Measurements from ENCODE around the gene VPS13D.
A peak's percentile ranks its signal among the peaks of the same experiment; 100 is the strongest.
"Not testable (repeated sequence)": the region's sequence is repeated elsewhere in the genome, so short reads cannot be mapped to it uniquely, and the experiment has no call there.

Gene VPS13D

DNA sequence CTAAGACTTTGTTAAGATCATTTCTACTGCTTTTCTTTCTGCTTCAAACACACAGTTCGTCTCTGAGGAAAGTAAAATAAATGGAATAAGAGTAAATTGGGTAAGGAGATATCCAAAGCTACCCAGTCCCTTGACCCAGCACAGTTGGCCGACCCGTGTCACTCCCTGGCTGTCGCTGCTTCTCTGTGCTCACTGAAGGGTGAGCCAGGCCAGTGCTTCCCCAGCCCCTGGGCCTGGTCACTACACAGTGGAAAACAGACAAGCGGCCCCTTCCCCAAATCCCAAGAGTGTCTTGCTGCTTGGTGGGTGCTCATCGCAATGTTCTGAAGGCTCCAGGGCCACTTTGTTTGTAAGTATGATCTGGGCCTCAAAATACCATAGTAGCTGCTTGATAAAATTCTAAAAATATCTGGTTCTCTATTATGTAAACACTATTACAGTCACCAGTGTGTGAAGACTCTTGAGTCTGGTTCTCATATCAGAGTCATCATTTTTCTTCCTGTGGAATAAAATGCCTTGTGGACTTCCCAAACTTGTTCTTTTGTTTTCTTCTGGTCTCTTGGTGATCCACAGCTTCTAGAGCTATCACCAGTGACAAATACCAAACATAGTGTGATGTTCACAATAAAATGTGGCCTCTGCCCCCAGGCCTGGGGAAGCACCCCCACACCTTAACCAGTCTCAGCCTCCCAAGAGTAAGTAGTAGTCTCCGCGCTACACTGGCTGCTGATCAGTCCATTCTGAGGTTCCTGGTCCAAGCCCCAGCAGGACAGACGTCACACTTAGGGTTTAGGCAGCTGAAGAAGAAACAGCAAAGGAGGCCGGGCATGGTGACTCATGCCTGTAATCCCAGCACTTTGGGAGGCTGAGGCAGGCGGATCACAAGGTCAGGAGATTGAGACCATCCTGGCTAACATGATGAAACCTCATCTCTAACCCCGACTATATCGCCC is 282.0 kb downstream of the VPS13D start:
- peak overlapping the region; percentile 44 for H3K4me3 Mint-ChIP-seq
- peaks cover 4% of the 10 kb centered on the region for H3K9me3 Mint-ChIP-seq
- peak overlapping the region; percentile 92 for H3K27ac Mint-ChIP-seq
- peaks cover 10% of the 10 kb centered on the region for H3K36me3 Mint-ChIP-seq
- peaks cover 69% of the 10 kb centered on the region for H3K4me1 Mint-ChIP-seq
- H3K27me3 Mint-ChIP-seq = no peaks in the 10 kb centered on the region

- peaks cover 72% of the 10 kb centered on the region for H3K4me1 Mint-ChIP-seq
- peaks cover 8% of the 10 kb centered on the region for H3K36me3 Mint-ChIP-seq
- H3K4me3 Mint-ChIP-seq = no peak overlapping the region
- peak overlapping the region; percentile 73 for H3K27ac Mint-ChIP-seq
- peaks cover 4% of the 10 kb centered on the region for H3K9me3 Mint-ChIP-seq
- H3K27me3 Mint-ChIP-seq = no peaks in the 10 kb centered on the region
Observed at GRCh38 chr1:12513181-12513580, 283.4 kb downstream of the VPS13D start.

DNA sequence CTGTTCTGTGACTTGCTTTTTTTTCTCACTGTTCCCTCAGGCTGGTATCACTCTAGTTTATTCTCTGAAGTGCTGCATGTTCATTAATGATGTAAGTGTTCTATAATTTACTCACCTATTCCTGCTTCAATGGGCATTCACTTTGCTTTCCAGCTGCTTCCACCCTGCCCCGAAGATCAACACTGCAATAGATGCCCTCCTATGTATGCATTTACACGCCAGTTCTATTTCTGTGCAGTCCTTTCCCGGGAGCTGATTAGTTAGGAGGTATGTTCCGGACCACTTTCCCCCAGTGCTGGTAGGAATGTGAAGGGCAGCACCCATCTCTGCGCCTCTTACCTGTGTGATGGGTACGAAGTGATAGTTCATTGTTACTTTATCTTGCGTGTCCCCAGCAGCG is 284.8 kb downstream of the VPS13D start:
- Mint-ChIP-seq H3K4me3 (no peak overlapping the region), H3K27me3 (no peaks in the 10 kb centered on the region), H3K27ac (peak overlapping the region; percentile 66), H3K36me3 (peaks cover 10% of the 10 kb centered on the region), H3K4me1 (peaks cover 76% of the 10 kb centered on the region), H3K9me3 (peaks cover 4% of the 10 kb centered on the region)

GRCh38 chr1:12515234-12515633 is 285.4 kb downstream of the VPS13D start:
- H3K36me3 Mint-ChIP-seq = peaks cover 11% of the 10 kb centered on the region
- H3K9me3 Mint-ChIP-seq = peaks cover 4% of the 10 kb centered on the region
- H3K4me1 Mint-ChIP-seq = peaks cover 74% of the 10 kb centered on the region
- H3K27me3 Mint-ChIP-seq = no peaks in the 10 kb centered on the region
- H3K27ac Mint-ChIP-seq = peak overlapping the region; percentile 46
- no peak overlapping the region for H3K4me3 Mint-ChIP-seq

- no peaks in the 10 kb centered on the region for H3K27me3 Mint-ChIP-seq
- H3K27ac Mint-ChIP-seq = peak overlapping the region; percentile 86
- H3K9me3 Mint-ChIP-seq = peaks cover 4% of the 10 kb centered on the region
- H3K4me1 Mint-ChIP-seq = peaks cover 64% of the 10 kb centered on the region
- peaks cover 13% of the 10 kb centered on the region for H3K36me3 Mint-ChIP-seq
- H3K4me3 Mint-ChIP-seq = peak overlapping the region; percentile 69
Observed at GRCh38 chr1:12516741-12517140, 286.9 kb downstream of the VPS13D start.

DNA sequence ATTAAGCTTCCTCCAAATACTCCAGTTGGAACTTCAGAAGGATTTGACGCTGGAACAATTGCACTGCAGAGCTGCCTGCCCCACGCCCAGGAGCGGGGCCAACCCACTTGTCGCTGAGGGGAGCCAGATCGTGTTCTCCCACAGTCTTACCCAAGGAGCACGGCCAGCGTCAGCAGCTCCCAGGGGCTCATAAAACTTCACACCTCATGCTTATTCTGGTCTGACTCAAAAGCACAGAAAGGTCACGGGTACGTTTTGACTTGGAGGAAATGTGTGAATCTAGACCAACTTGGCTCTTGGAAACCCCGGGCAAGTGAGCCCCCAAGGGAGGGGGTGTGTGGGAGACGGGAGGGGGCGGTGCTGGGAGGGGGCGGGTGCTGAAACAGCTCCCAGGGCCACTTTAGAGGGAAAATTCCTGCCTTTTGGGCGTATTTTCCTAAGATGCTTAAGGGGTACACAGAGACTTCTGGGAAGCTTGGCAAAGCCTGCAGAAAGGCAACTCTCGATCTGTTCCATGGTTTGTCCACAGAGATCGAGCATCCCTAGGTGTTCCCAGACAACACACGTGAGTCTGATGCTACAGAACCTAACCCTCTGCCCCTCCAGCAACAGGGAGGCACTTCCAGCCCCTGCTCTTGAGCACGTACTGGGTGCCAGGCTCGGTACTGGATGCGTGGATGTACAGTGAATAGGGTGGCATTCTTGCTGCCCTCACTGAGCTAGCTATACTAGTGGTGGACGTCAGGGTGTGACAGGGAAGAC is 289.3 kb downstream of the VPS13D start:
- H3K36me3 Mint-ChIP-seq = peaks cover 8% of the 10 kb centered on the region
- H3K27me3 Mint-ChIP-seq = no peaks in the 10 kb centered on the region
- H3K4me1 Mint-ChIP-seq = peaks cover 42% of the 10 kb centered on the region
- no peak overlapping the region for H3K4me3 Mint-ChIP-seq
- peak overlapping the region; percentile 41 for H3K27ac Mint-ChIP-seq
- H3K9me3 Mint-ChIP-seq = no peaks in the 10 kb centered on the region

- no peak overlapping the region for H3K4me3 Mint-ChIP-seq
- no peak overlapping the region for H3K27ac Mint-ChIP-seq
- no peaks in the 10 kb centered on the region for H3K27me3 Mint-ChIP-seq
- no peaks in the 10 kb centered on the region for H3K9me3 Mint-ChIP-seq
- peaks cover 9% of the 10 kb centered on the region for H3K36me3 Mint-ChIP-seq
- H3K4me1 Mint-ChIP-seq = peaks cover 36% of the 10 kb centered on the region
Observed at GRCh38 chr1:12519693-12520364, 290.0 kb downstream of the VPS13D start.

DNA sequence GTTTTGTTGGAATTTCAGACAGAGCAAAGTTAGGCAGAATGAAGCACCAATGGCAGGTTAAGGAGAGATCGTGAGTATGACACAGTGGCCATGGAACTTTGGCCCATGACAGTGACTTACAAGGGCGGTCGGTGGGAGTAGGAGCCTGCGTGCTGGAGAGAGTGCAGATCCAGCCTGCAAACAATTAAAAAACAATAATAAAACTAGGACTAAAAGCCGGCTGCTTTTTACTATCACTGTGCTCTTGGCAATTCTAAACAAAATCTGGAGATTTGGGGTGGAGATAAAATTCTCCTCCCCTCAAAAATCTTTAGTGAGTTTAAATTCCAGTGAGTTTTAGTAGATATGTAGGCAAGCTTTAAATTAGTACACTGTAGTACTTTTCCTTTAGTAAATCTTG is 291.3 kb downstream of the VPS13D start:
- Mint-ChIP-seq H3K36me3 (peaks cover 9% of the 10 kb centered on the region), H3K27me3 (no peaks in the 10 kb centered on the region), H3K27ac (no peak overlapping the region), H3K4me1 (peaks cover 36% of the 10 kb centered on the region), H3K4me3 (no peak overlapping the region), H3K9me3 (no peaks in the 10 kb centered on the region)

DNA sequence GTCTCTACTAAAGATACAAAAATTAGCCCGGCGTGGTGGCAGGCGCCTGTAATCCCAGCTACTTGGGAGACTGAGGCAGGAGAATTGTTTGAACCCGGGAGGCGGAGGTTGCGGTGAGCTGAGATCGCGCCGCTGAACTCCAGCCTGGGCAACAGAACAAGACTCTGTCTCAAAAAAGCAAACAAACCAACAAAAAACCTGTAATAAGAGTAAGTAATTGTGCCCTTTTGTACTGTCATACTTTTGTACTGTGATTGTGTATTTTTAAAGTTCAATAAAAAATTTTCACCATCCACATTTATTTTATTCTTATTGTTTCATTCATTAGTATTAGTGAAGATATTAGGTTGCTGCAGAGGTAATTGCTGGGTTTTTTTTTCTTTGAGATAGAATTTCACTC is 292.9 kb downstream of the VPS13D start:
- not testable (repeated sequence) for H3K27me3 Mint-ChIP-seq, H3K4me3 Mint-ChIP-seq, H3K36me3 Mint-ChIP-seq, H3K9me3 Mint-ChIP-seq, H3K27ac Mint-ChIP-seq
- H3K4me1 Mint-ChIP-seq = peaks cover 27% of the 10 kb centered on the region

DNA sequence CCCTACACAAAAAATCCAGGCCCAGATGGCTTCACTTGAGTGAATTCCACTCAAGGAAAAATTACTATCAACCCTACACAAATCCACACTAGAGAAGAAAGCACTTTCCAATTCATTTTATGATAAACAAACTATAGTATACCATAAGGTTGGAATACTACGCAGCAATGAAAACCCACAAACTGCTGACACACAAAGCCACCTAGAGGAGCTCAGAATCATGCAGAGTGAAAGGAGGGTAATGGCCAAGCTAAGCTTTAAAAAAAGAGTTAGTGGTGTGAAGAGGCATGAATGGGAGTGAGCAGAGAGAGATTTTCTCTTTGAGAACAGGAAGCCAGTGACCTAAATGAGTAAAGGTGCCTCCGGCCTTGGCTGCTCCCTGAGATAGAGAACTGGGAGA is 294.4 kb downstream of the VPS13D start:
- Mint-ChIP-seq H3K27ac (peak overlapping the region; percentile 51), H3K36me3 (peaks cover 5% of the 10 kb centered on the region), H3K4me3 (no peak overlapping the region), H3K27me3 (no peaks in the 10 kb centered on the region), H3K4me1 (peaks cover 20% of the 10 kb centered on the region), H3K9me3 (no peaks in the 10 kb centered on the region)

GRCh38 chr1:12525311-12526181 is 295.7 kb downstream of the VPS13D start:
- H3K27me3 Mint-ChIP-seq = no peaks in the 10 kb centered on the region
- no peaks in the 10 kb centered on the region for H3K9me3 Mint-ChIP-seq
- H3K4me1 Mint-ChIP-seq = peaks cover 22% of the 10 kb centered on the region
- no peak overlapping the region for H3K27ac Mint-ChIP-seq
- H3K4me3 Mint-ChIP-seq = no peak overlapping the region
- H3K36me3 Mint-ChIP-seq = peaks cover 1% of the 10 kb centered on the region

- H3K27ac Mint-ChIP-seq = no peak overlapping the region
- H3K4me1 Mint-ChIP-seq = peaks cover 29% of the 10 kb centered on the region
- H3K36me3 Mint-ChIP-seq = peaks cover 3% of the 10 kb centered on the region
- no peaks in the 10 kb centered on the region for H3K27me3 Mint-ChIP-seq
- H3K4me3 Mint-ChIP-seq = no peak overlapping the region
- H3K9me3 Mint-ChIP-seq = no peaks in the 10 kb centered on the region
Observed at GRCh38 chr1:12527564-12527963, 297.7 kb downstream of the VPS13D start.

DNA sequence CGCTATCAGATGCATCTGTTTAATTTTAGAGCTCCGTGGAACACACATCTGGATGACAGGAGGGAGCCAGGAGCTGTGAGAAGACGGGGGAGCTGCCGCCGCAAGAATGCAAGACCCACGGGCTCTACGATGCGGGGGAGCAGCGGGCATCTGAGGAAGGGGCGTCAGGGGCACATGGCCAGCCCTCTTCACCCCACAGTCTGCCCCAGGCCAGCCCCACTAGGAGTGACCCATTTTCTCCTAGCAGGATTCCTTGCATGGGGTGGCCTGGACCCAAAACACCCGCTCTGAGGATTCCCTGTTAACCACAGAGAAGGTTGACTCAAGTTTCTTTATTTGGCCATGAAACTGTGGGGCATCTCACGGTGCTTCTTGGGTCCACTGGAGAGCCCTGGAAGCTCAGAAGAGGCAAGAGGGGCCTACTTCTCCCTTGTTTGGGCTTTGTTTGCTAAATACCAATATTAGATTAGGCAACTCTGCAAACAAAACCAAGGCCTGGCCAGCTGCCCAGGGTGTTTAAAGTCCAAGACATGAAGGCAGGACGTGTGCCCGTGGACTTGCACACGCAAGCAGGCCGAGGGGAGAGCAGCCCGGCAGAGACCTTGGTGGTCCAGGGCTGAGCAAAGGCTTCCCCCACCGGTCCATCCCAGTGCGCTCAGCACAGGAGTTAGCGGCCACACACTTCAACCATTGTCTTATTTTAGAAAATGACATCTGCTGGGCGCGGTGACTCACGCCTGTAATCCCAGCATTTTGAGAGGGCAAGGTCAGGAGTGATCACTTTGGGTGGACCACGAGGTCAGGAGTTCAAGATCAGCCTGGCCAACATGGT is 298.4 kb downstream of the VPS13D start:
- no peak overlapping the region for H3K27ac Mint-ChIP-seq
- H3K4me3 Mint-ChIP-seq = no peak overlapping the region
- no peaks in the 10 kb centered on the region for H3K27me3 Mint-ChIP-seq
- no peaks in the 10 kb centered on the region for H3K9me3 Mint-ChIP-seq
- H3K36me3 Mint-ChIP-seq = peaks cover 3% of the 10 kb centered on the region
- H3K4me1 Mint-ChIP-seq = peaks cover 29% of the 10 kb centered on the region

- peaks cover 2% of the 10 kb centered on the region for H3K36me3 Mint-ChIP-seq
- peak overlapping the region; percentile 6 for H3K27ac Mint-ChIP-seq
Observed at GRCh38 chr1:12529640-12530174, 299.9 kb downstream of the VPS13D start.

More at GRCh38 chr1:12529640-12530174, 299.9 kb downstream of the VPS13D start:
- Mint-ChIP-seq H3K4me1 (peaks cover 34% of the 10 kb centered on the region), H3K27me3 (no peaks in the 10 kb centered on the region), H3K4me3 (no peak overlapping the region), H3K9me3 (no peaks in the 10 kb centered on the region)
